HepG2 (cell line): ENCODE results near the gene CUEDC2. TPM values are rescaled to one million over a fixed set of nuclear protein-coding genes. Genes with fewer than 3 reads are reported as not detected.

Experiments used
- DNMT3B ChIP-seq: conservative IDR thresholded peaks from 2 replicates; pipeline ENCODE4 v1.6.1; 2016; ENCODE audit warnings: missing biosample characterization, control low read depth
- EED ChIP-seq: sonication (generic); formaldehyde crosslinking; IDR thresholded peaks from 2 replicates; pipeline ENCODE4 v1.5.0; 2020; ENCODE audit warnings: mild to moderate bottlenecking, missing genetic modification reagents
- FOXO1 ChIP-seq: sonication (generic); formaldehyde crosslinking; IDR thresholded peaks from 2 replicates; pipeline ENCODE4 v1.4.0; 2020; ENCODE audit warnings: missing genetic modification reagents
- HIVEP1 ChIP-seq: sonication (generic); formaldehyde crosslinking; IDR thresholded peaks from 2 replicates; pipeline ENCODE4 v1.4.0; 2020; ENCODE audit warnings: mild to moderate bottlenecking, missing genetic modification reagents
- MEIS2 ChIP-seq: sonication (generic); formaldehyde crosslinking; IDR thresholded peaks from 2 replicates; pipeline ENCODE4 v1.9.0; 2021; ENCODE audit warnings: mild to moderate bottlenecking, missing genetic modification reagents
- RARA ChIP-seq: IDR thresholded peaks from 2 replicates; pipeline ENCODE4 v1.6.1; 2016; ENCODE audit warnings: missing genetic modification reagents, missing compliant biosample characterization
- ZNF10 ChIP-seq: sonication (generic); formaldehyde crosslinking; IDR thresholded peaks from 2 replicates; pipeline ENCODE4 v1.4.0; 2020; ENCODE audit warnings: mild to moderate bottlenecking, low read depth, missing genetic modification reagents, borderline replicate concordance
- polyA plus RNA-seq, 8 experiments: library from polyadenylated mRNA; depleted of rRNA in 3 of 8; stranded (reverse) in 7 of 8; unstranded in 1 of 8; fragments of >200 nt; fragmentation: Illumina TruSeq in 4 of 8; extraction: Trizol in 4 of 8; gene quantifications; 2 replicates each; pipeline versions ENCODE4 v1.2.1 to v1.2.3, GENCODE V29; 2011 to 2016; ENCODE audit warnings: low read depth in 4 of 8, missing spikeins in 1 of 8, mixed read lengths in 1 of 8; ENCODE audit not compliant: insufficient read depth in 1 of 8
- total RNA-seq, 5 experiments: library from RNA; depleted of rRNA; stranded (reverse); fragments of >200 nt; fragmentation: Illumina TruSeq; extraction: Trizol; gene quantifications; 2 replicates each; pipeline ENCODE4 v1.2.3, GENCODE V29; 2016; ENCODE audit warnings: low read depth in 1 of 5
- TF ChIP-seq, protein P1 (sequence below): sonication (generic); formaldehyde crosslinking; IDR thresholded peaks from one replicate; pipeline ENCODE4 v1.5.1; 2020; ENCODE audit warnings: mild to moderate bottlenecking, missing genetic modification reagents; ENCODE audit errors: not compliant biosample characterization
- TF ChIP-seq, protein P2 (sequence below): sonication (generic); formaldehyde crosslinking; IDR thresholded peaks from 2 replicates; pipeline ENCODE4 v1.4.0; 2020; ENCODE audit warnings: mild to moderate bottlenecking, missing genetic modification reagents
- TF ChIP-seq, protein P3 (sequence below): sonication (generic); formaldehyde crosslinking; IDR thresholded peaks from 2 replicates; pipeline ENCODE4 v1.5.1; 2020; ENCODE audit warnings: mild to moderate bottlenecking, missing genetic modification reagents, moderate library complexity
- TF ChIP-seq, protein P4 (sequence below): sonication (generic); formaldehyde crosslinking; IDR thresholded peaks from 2 replicates; pipeline ENCODE4 v1.5.0; 2020; ENCODE audit warnings: mild to moderate bottlenecking, missing genetic modification reagents, borderline replicate concordance
- TF ChIP-seq, protein P5 (sequence below): sonication (generic); formaldehyde crosslinking; IDR thresholded peaks from 2 replicates; pipeline ENCODE4 v1.4.0; 2020; ENCODE audit warnings: missing genetic modification reagents

The CUEDC2 gene
- total and polyA plus RNA-seq, 2 of the 13 experiments (the other 11 are each of a cell fraction or from before 2014, with no cell fraction given), result 13.1 to 18.4 TPM

DNA sequence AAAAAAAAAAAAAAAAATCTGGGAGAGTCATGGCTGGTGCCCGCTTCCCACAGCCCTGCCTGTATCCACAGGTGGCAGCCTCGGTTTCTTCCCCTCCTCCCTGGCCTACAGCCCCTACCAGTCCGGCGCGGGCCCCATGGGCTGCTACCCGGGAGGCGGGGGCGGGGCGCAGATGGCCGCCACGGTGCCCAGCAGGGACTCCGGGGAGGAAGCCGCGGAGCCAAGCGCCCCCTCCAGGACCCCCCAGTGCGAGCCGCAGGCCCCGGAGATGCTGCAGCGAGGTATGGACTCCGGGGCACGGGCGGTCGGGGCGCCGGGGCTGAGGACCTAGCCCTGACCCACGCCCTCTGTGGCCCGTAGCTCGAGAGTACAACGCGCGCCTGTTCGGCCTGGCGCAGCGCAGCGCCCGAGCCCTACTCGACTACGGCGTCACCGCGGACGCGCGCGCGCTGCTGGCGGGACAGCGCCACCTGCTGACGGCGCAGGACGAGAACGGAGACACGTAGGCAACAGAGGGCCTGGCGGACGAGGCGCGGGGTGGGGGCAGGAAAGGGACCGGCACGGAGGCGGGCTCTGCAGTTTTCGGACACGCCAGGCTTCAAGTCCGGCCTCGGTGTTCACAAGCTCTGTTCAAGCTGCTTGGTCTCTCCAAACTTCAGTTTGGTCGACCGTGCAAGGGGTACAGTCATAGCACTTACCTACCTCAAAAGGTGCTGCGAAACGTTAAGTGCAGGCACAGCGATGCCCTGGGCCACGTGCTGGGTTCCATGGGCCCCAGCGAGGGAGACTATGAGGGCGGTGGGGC is 33.0 kb downstream of the CUEDC2 start (continued):
- TF ChIP-seq, protein P1, sequence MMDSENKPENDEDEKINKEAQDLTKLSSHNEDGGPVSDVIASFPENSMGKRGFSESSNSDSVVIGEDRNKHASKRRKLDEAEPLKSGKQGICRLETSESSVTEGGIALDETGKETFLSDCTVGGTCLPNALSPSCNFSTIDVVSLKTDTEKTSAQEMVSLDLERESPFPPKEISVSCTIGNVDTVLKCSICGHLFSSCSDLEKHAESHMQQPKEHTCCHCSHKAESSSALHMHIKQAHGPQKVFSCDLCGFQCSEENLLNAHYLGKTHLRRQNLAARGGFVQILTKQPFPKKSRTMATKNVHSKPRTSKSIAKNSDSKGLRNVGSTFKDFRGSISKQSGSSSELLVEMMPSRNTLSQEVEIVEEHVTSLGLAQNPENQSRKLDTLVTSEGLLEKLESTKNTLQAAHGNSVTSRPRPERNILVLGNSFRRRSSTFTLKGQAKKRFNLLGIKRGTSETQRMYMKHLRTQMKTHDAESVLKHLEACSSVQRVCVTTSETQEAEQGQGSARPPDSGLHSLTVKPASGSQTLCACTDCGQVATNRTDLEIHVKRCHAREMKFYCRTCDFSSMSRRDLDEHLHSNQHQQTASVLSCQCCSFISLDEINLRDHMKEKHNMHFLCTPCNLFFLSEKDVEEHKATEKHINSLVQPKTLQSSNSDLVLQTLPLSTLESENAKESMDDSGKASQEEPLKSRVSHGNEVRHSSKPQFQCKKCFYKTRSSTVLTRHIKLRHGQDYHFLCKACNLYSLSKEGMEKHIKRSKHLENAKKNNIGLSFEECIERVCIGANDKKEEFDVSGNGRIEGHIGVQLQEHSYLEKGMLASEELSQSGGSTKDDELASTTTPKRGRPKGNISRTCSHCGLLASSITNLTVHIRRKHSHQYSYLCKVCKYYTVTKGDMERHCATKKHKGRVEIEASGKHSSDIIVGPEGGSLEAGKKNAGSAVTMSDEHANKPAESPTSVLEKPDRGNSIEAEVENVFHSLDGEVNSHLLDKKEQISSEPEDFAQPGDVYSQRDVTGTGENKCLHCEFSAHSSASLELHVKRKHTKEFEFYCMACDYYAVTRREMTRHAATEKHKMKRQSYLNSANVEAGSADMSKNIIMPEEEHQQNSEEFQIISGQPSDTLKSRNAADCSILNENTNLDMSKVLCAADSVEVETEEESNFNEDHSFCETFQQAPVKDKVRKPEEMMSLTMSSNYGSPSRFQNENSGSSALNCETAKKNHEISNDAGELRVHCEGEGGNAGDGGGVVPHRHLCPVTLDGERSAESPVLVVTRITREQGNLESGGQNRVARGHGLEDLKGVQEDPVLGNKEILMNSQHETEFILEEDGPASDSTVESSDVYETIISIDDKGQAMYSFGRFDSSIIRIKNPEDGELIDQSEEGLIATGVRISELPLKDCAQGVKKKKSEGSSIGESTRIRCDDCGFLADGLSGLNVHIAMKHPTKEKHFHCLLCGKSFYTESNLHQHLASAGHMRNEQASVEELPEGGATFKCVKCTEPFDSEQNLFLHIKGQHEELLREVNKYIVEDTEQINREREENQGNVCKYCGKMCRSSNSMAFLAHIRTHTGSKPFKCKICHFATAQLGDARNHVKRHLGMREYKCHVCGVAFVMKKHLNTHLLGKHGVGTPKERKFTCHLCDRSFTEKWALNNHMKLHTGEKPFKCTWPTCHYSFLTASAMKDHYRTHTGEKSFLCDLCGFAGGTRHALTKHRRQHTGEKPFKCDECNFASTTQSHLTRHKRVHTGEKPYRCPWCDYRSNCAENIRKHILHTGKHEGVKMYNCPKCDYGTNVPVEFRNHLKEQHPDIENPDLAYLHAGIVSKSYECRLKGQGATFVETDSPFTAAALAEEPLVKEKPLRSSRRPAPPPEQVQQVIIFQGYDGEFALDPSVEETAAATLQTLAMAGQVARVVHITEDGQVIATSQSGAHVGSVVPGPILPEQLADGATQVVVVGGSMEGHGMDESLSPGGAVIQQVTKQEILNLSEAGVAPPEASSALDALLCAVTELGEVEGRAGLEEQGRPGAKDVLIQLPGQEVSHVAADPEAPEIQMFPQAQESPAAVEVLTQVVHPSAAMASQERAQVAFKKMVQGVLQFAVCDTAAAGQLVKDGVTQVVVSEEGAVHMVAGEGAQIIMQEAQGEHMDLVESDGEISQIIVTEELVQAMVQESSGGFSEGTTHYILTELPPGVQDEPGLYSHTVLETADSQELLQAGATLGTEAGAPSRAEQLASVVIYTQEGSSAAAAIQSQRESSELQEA (CRISPR knock-in tag), result no peak
- TF ChIP-seq, protein P2, sequence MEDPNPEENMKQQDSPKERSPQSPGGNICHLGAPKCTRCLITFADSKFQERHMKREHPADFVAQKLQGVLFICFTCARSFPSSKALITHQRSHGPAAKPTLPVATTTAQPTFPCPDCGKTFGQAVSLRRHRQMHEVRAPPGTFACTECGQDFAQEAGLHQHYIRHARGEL (CRISPR knock-in tag), result peak; percentile 91
- peak; percentile 52; the same call in 1 of the 2 replicates for TF ChIP-seq MEIS2 (CRISPR knock-in tag)
- TF ChIP-seq HIVEP1 (CRISPR knock-in tag), result peak; percentile 97
- TF ChIP-seq FOXO1 (CRISPR knock-in tag), result peak; percentile 67; the same call in 1 of the 2 replicates
- TF ChIP-seq, protein P3, sequence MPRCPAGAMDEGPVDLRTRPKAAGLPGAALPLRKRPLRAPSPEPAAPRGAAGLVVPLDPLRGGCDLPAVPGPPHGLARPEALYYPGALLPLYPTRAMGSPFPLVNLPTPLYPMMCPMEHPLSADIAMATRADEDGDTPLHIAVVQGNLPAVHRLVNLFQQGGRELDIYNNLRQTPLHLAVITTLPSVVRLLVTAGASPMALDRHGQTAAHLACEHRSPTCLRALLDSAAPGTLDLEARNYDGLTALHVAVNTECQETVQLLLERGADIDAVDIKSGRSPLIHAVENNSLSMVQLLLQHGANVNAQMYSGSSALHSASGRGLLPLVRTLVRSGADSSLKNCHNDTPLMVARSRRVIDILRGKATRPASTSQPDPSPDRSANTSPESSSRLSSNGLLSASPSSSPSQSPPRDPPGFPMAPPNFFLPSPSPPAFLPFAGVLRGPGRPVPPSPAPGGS, result peak; percentile 64; the same call in 1 of the 2 replicates
- TF ChIP-seq DNMT3B (CRISPR knock-in tag), result no peak
- no peak for TF ChIP-seq ZNF10 (CRISPR knock-in tag)
- TF ChIP-seq, protein P4, sequence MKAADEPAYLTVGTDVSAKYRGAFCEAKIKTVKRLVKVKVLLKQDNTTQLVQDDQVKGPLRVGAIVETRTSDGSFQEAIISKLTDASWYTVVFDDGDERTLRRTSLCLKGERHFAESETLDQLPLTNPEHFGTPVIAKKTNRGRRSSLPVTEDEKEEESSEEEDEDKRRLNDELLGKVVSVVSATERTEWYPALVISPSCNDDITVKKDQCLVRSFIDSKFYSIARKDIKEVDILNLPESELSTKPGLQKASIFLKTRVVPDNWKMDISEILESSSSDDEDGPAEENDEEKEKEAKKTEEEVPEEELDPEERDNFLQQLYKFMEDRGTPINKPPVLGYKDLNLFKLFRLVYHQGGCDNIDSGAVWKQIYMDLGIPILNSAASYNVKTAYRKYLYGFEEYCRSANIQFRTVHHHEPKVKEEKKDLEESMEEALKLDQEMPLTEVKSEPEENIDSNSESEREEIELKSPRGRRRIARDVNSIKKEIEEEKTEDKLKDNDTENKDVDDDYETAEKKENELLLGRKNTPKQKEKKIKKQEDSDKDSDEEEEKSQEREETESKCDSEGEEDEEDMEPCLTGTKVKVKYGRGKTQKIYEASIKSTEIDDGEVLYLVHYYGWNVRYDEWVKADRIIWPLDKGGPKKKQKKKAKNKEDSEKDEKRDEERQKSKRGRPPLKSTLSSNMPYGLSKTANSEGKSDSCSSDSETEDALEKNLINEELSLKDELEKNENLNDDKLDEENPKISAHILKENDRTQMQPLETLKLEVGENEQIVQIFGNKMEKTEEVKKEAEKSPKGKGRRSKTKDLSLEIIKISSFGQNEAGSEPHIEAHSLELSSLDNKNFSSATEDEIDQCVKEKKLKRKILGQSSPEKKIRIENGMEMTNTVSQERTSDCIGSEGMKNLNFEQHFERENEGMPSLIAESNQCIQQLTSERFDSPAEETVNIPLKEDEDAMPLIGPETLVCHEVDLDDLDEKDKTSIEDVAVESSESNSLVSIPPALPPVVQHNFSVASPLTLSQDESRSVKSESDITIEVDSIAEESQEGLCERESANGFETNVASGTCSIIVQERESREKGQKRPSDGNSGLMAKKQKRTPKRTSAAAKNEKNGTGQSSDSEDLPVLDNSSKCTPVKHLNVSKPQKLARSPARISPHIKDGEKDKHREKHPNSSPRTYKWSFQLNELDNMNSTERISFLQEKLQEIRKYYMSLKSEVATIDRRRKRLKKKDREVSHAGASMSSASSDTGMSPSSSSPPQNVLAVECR (CRISPR knock-in tag), result peak; percentile 90
- TF ChIP-seq RARA (CRISPR knock-in tag), result 0 out of 2 replicates have a peak, but pooled peaks have one; percentile 52
- TF ChIP-seq EED (CRISPR knock-in tag), result peak; percentile 51; the same call in 1 of the 2 replicates
- TF ChIP-seq, protein P5, sequence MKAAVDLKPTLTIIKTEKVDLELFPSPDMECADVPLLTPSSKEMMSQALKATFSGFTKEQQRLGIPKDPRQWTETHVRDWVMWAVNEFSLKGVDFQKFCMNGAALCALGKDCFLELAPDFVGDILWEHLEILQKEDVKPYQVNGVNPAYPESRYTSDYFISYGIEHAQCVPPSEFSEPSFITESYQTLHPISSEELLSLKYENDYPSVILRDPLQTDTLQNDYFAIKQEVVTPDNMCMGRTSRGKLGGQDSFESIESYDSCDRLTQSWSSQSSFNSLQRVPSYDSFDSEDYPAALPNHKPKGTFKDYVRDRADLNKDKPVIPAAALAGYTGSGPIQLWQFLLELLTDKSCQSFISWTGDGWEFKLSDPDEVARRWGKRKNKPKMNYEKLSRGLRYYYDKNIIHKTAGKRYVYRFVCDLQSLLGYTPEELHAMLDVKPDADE (CRISPR knock-in tag), result no peak
